Vagina (tissue), 2 donors: ENCODE measurements around the gene B4GALNT3. TPM values are rescaled to one million over a fixed set of nuclear protein-coding genes. Genes with fewer than 3 reads are reported as not detected.

Experiments used
- DNase-seq, 2 donors: peaks; one replicate each; pipeline ENCODE4 v3.0.0-alpha.2; 2017; ENCODE audit errors: extremely low spot score in 2 of 2
- H3K27ac ChIP-seq: fragments of 200-600 bp; sonication (generic); one replicate; pipeline ENCODE4 v1.5.1; 2019
- H3K27me3 ChIP-seq: fragments of 200-600 bp; sonication (generic); one replicate; pipeline ENCODE4 v1.5.1; 2019
- H3K36me3 ChIP-seq, 2 donors: fragments of 200-600 bp; sonication (generic); one replicate each; pipeline ENCODE4 v1.5.1; 2017 to 2019
- H3K4me1 ChIP-seq: fragments of 200-600 bp; sonication (generic); one replicate; pipeline ENCODE4 v1.5.1; 2019
- H3K4me3 ChIP-seq, 2 donors: fragments of 200-600 bp; sonication (generic); 1 replicate in 1 of 2; 2 replicates in 1 of 2; pipeline ENCODE4 v1.5.1; 2016 to 2019
- H3K9me3 ChIP-seq: fragments of 200-600 bp; sonication (generic); one replicate; pipeline ENCODE4 v1.5.1; 2019
- CTCF ChIP-seq, 3 experiments: fragments of 450-650 bp in 2 of 3; fragments of 200-600 bp in 1 of 3; sonication (generic) in 1 of 3; IDR thresholded peaks; one replicate each; pipeline ENCODE4 v1.5.1; 2017 to 2019; ENCODE audit warnings: antibody characterized with exemption in 3 of 3, mild to moderate bottlenecking in 2 of 3, moderate library complexity in 2 of 3
- POLR2A ChIP-seq, 2 donors: fragments of 450-650 bp; IDR thresholded peaks; one replicate each; pipeline ENCODE4 v1.6.1; 2017; ENCODE audit warnings: antibody characterized with exemption in 2 of 2, mild to moderate bottlenecking in 2 of 2, moderate library complexity in 2 of 2
- POLR2AphosphoS5 ChIP-seq, 2 donors: sonication (generic); formaldehyde crosslinking; IDR thresholded peaks; one replicate each; pipeline ENCODE4 v1.9.0; 2017; ENCODE audit warnings: antibody characterized with exemption in 2 of 2, mild to moderate bottlenecking in 2 of 2, low read depth in 1 of 2; ENCODE audit not compliant: insufficient read depth in 1 of 2
- intact Hi-C: fragments of 100-400 bp; cut with DNase I; formaldehyde crosslinking; loops from one replicate; pipeline ENCODE4 v1.15.1; 2023
- total RNA-seq: library from RNA; depleted of rRNA; stranded (reverse); fragments of >200 nt; gene quantifications from one replicate; pipeline ENCODE4 v1.2.3, GENCODE V29; 2016

The B4GALNT3 gene
- total RNA-seq, 1 donor from 2014 or later, result 13.3 TPM

DNA sequence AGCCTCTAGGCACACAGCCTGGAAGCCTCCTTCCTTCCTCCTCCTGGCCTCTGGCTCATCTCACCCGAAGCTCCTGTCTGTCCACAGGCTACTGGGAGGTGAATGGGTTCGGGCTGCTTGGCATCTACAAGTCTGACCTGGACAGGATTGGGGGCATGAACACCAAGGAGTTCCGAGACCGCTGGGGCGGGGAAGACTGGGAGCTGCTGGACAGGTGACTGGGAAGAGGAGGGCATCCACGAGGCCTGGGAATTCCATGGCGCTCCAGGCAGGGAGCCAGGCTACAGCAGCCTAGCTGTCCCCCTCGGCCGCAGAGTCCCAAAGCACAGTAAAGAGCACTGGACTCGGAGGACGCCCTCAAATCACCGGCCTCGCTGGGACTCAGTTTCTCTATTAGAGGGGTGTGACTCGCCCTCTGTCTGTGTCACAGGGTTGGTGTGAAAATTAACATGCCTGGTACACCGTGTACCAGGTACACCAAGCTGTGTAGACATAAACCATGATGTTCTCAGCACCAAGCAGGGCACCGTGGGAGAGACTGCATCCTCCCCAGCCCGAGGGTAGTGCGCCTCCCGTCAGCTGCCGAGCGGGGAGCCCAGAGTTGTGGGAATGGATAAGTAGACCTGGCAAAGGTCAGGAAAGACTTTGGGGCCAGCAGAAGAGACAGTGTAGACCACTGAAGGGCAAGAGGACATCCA is 99.6 kb downstream of the B4GALNT3 start:
- Histone ChIP-seq H3K4me1 (no peaks in the 10 kb centered on the region), H3K4me3 (no peak overlapping the region), H3K27me3 (no peaks in the 10 kb centered on the region), H3K9me3 (no peaks in the 10 kb centered on the region), H3K36me3 (no peaks in the 10 kb centered on the region), H3K27ac (no peak overlapping the region)
- no peak for TF ChIP-seq POLR2AphosphoS5 (IDR thresholded peaks at IDR 0.05; ENCODE audit: insufficient read depth in 1 of 2, low read depth in 1 of 2)
- no peak for TF ChIP-seq CTCF (IDR thresholded peaks at IDR 0.05)
- TF ChIP-seq POLR2A (IDR thresholded peaks at IDR 0.05), result no peak
- intact Hi-C loops, result no loop called here
- DNase-seq, result no peak

GRCh38 chr12:559906-560455 is 100.2 kb downstream of the B4GALNT3 start:
- intact Hi-C loops, result no loop called here
- Histone ChIP-seq H3K36me3 (no peaks in the 10 kb centered on the region), H3K4me1 (no peaks in the 10 kb centered on the region), H3K4me3 (no peak overlapping the region), H3K27me3 (no peaks in the 10 kb centered on the region), H3K9me3 (no peaks in the 10 kb centered on the region), H3K27ac (no peak overlapping the region)
- TF ChIP-seq CTCF (IDR thresholded peaks at IDR 0.05) (no peak), POLR2AphosphoS5 (IDR thresholded peaks at IDR 0.05; ENCODE audit: insufficient read depth in 1 of 2, low read depth in 1 of 2) (no peak), POLR2A (IDR thresholded peaks at IDR 0.05) (no peak)
- no peak for DNase-seq

- Histone ChIP-seq H3K4me3 (no peak overlapping the region), H3K27ac (no peak overlapping the region), H3K36me3 (no peaks in the 10 kb centered on the region), H3K27me3 (no peaks in the 10 kb centered on the region), H3K4me1 (no peaks in the 10 kb centered on the region), H3K9me3 (no peaks in the 10 kb centered on the region)
- intact Hi-C loops, result no loop called here
- DNase-seq, result no peak
- no peak for TF ChIP-seq POLR2A (IDR thresholded peaks at IDR 0.05)
- TF ChIP-seq POLR2AphosphoS5 (IDR thresholded peaks at IDR 0.05; ENCODE audit: insufficient read depth in 1 of 2, low read depth in 1 of 2), result no peak
- no peak for TF ChIP-seq CTCF (IDR thresholded peaks at IDR 0.05)
Observed at GRCh38 chr12:560691-561390, 101.1 kb downstream of the B4GALNT3 start.

- Histone ChIP-seq H3K27ac (no peak overlapping the region), H3K4me1 (no peaks in the 10 kb centered on the region), H3K27me3 (no peaks in the 10 kb centered on the region), H3K36me3 (no peaks in the 10 kb centered on the region), H3K9me3 (no peaks in the 10 kb centered on the region), H3K4me3 (no peak overlapping the region)
- intact Hi-C loops, result no loop called here
- no peak for TF ChIP-seq POLR2A (IDR thresholded peaks at IDR 0.05)
- no peak for TF ChIP-seq POLR2AphosphoS5 (IDR thresholded peaks at IDR 0.05; ENCODE audit: insufficient read depth in 1 of 2, low read depth in 1 of 2)
- no peak for TF ChIP-seq CTCF (IDR thresholded peaks at IDR 0.05)
- DNase-seq, result no peak
Observed at GRCh38 chr12:561391-561705, 101.6 kb downstream of the B4GALNT3 start.
